NCI-H82 treated with DMSO at 0.1 percent for 48 hours (cell line): ENCODE results near the gene CHRM4.
"Not testable (repeated sequence)": the region's sequence is repeated elsewhere in the genome, so short reads cannot be mapped to it uniquely, and the experiment has no call there.

Experiments used
- DNase-seq: peaks from one replicate; lab custom pipeline; 2025; ENCODE audit not compliant: unreplicated experiment; lab: John Stamatoyannopoulos, UW

The CHRM4 gene

GRCh38 chr11:46382646-46383403 is 8.8 kb downstream of the CHRM4 start:
- DNase-seq: peak; percentile 10

DNA sequence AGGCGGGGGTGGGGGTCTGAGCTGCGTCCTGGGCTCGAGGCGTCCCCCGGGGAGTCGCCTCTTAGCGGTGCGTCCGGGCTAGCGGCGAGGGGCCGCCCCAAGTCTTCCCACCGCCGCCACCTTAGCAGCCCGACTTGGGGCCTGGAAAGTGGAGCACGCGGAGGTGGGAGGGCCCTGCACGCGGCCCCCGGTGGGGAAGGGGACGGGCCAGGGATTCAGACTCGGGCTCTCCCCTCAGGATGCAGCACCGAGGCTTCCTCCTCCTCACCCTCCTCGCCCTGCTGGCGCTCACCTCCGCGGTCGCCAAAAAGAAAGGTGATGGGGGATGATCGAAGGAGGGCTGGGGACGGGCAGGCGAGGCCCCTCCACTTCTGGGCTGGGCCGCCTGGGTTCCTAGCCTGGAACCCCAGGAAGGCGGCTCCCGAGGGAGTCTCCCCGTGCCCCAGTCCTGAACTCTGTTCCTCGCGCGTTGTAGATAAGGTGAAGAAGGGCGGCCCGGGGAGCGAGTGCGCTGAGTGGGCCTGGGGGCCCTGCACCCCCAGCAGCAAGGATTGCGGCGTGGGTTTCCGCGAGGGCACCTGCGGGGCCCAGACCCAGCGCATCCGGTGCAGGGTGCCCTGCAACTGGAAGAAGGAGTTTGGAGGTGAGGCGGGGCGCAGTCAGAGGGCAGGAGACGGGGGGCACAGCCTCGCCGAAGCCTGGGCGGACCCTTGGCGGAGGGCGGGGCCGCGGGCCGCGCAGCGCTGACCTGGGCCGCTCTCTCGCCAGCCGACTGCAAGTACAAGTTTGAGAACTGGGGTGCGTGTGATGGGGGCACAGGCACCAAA is 9.5 kb downstream of the CHRM4 start:
- no peak for DNase-seq

DNA sequence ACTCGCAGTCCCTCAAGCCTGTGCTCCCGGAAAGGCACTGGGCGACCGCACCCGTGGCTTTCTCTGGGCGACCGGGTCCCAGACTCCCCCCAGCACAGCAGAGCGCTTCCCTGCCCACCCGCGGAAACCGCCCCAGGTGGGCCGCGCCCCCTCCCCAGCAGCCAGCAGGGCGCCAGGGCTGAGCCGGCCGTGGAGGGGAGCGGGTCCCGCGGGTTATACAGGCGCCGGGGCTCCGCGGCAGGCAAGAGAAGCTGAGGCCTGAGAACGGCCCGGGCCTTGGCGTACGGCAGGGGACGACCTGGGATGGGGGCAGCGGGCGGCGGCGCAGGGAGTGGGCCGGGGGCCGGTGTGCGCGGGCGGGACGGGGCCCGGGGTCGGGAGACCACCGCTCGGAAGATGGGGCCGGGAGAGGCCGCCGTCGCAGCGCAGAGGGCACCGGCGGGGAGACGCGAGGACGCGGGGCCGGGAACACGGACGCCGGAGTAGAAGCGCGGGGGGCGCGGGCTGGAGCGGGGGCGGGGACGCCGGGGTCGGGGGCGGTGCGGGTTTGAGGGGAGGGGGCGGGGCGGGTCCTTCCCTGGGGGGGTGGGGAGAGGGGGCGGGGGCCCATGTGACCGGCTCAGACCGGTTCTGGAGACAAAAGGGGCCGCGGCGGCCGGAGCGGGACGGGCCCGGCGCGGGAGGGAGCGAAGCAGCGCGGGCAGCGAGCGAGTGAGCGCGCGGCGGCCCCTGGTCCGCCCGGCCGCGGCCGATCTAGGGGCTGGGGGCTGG is 10.3 kb downstream of the CHRM4 start, which contains the start of gene MDK:
MDK (plus strand) TSS at position 622 of the 771 bp plus-strand sequence. CDS start 389 bp downstream, outside the sequence.
- DNase-seq: no peak

GRCh38 chr11:46380340-46381047 is 11.1 kb downstream of the CHRM4 start:
- DNase-seq: no peak

DNA sequence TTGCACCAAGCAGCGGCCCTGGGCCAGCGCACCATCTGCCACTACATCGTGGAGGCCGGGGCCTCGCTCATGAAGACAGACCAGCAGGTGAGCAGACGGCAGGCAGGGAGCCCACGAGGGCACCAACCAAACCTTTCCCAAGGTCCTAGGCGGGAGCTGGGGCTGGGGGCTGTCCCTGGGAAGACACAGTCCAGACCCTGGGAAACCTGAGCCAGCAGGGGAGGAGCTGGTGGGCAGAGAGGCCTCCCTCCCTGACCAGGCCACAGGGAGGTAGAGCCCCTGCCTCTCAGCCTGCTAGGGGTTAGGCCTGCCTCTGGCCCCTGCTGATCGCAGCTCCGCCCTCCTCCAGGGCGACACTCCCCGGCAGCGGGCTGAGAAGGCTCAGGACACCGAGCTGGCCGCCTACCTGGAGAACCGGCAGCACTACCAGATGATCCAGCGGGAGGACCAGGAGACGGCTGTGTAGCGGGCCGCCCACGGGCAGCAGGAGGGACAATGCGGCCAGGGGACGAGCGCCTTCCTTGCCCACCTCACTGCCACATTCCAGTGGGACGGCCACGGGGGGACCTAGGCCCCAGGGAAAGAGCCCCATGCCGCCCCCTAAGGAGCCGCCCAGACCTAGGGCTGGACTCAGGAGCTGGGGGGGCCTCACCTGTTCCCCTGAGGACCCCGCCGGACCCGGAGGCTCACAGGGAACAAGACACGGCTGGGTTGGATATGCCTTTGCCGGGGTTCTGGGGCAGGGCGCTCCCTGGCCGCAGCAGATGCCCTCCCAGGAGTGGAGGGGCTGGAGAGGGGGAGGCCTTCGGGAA is 11.9 kb downstream of the CHRM4 start:
- DNase-seq: not testable (repeated sequence)

DNA sequence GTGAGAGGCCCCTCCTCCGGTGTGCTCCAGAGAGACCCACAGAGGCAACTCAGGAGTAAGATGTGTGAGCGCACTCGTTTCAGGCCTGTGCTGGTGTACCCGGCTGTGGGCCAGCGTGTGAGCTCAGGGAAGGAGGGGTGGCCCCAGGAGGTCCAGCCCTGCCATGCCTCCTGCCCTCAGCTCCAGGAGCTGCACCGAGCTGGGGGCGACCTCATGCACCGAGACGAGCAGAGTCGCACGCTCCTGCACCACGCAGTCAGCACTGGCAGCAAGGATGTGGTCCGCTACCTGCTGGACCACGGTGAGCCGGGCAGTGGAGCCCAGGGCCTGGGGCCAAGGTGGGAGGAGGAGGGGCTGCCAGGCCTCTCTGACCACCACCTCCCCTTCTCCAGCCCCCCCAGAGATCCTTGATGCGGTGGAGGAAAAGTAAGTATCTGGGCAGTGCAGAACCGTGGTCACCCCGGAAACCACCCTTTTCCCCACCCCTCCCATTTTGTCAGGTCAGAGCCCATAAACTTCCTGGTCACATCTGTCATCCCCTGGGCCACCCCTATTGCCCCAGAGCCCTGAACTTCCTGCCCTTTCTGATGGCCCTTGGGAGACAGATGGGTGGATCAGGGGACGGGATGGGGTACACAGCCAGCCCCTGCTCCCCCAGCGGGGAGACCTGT is 12.6 kb downstream of the CHRM4 start:
- DNase-seq: no peak

GRCh38 chr11:46378296-46378695 is 13.3 kb downstream of the CHRM4 start:
- DNase-seq: no peak

DNA sequence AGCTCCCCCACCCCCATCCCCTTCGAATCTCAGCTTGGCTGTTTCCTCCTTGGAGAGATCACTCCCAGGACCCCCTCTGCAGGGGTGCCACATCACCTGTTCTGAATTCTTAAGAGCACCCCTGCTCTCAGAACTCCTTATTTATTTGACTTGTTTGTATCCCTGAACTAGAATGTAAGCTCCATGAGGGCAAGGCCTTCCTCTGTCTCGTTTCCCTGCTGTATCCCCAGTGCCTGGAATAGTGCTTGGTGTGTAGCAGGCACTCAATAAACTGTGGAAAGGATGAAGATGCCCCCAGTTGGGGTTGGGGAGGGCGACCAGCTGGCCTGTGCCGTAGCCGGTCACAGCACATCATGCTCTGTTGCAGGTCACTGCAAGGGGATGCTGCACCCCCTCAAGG is 13.7 kb downstream of the CHRM4 start:
- DNase-seq: no peak

DNA sequence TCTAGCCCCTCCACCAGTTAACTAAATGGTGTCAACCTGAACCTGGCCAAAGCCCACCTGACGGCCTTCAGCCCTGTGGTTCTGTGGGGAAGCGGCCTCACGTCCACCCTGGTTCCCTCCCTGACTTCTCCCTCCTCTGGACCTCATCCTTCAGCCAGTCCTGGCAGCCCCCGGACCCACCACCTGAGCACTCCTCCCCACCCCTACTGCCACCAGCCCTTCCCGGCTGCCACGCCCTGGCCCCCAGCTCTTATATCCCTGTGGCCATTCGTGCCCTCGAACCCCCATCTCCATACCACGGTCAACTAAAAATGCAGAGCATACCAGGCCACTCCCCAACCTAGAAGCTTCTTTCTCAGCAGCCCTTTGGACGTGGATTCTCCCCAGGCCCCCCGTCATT is 14.3 kb downstream of the CHRM4 start:
- DNase-seq: no peak

GRCh38 chr11:46376258-46377050 is 15.1 kb downstream of the CHRM4 start:
- no peak for DNase-seq

- DNase-seq: no peak
Measured at GRCh38 chr11:46375392-46376101, 16.0 kb downstream of the CHRM4 start.

GRCh38 chr11:46374815-46375214 is 16.8 kb downstream of the CHRM4 start:
- DNase-seq: no peak

GRCh38 chr11:46373787-46374740 is 17.5 kb downstream of the CHRM4 start:
- no peak for DNase-seq

DNA sequence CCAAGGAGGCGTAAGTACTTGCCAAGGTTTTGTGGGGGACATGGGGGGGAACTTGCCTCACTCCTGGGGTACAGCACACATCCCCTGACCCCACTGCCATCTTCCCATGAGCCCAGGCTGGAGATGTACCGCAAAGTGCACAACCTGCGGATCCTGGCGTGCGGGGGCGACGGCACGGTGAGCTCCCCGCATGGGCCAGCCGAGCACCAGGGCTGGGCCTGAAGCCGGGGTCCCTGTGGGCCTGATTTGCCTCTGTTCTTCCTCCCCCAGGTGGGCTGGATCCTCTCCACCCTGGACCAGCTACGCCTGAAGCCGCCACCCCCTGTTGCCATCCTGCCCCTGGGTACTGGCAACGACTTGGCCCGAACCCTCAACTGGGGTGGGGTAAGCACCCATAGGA is 19.1 kb downstream of the CHRM4 start:
- DNase-seq: not testable (repeated sequence)

DNA sequence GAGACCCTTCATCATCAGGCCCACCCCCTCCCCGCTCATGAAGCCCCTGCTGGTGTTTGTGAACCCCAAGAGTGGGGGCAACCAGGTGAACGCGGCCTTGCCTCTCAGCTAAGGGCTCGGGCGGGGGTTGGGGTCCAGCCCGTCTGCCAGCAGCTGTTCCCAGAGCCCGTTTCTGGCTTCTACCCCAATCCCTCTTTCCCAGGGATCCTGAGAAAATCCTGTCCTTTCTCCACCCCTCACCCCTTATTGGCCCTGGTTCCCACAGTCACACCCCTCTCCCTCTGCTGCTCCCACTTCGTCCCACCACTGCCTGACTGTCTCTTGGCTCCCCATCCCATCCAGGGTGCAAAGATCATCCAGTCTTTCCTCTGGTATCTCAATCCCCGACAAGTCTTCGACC is 19.5 kb downstream of the CHRM4 start:
- no peak for DNase-seq

DNA sequence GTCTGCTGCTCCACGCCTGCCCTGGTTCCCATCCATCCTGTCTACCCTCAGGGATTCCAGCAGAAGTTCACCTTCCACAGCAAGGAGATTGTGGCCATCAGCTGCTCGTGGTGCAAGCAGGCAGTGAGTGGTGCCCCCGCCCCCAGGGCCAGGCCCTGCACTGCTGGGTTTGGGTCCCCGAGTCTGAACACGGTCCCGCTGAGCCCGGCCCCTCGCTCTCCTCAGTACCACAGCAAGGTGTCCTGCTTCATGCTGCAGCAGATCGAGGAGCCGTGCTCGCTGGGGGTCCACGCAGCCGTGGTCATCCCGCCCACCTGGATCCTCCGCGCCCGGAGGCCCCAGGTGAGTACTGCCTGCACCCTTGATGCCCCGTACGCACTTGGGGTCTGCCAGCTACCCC is 20.3 kb downstream of the CHRM4 start:
- not testable (repeated sequence) for DNase-seq

- DNase-seq: no peak
Measured at GRCh38 chr11:46370253-46370652, 21.3 kb downstream of the CHRM4 start.
